Cardiac septum (tissue), 1 donor: ENCODE results near the gene ZNF521. TPM values are rescaled to one million over a fixed set of nuclear protein-coding genes. Genes with fewer than 3 reads are reported as not detected.
A peak's percentile ranks its signal among the peaks of the same experiment; 100 is the strongest.

Experiments used
- DNase-seq: peaks from one replicate; pipeline ENCODE4 v3.0.0-alpha.2; 2020; ENCODE audit warnings: low spot score
- intact Hi-C: fragments of 100-400 bp; cut with DNase I; formaldehyde crosslinking; loops from one replicate; pipeline ENCODE4 v1.14.0; 2022
- total RNA-seq: library from RNA; stranded (reverse); fragmentation: NEBNext Ultra II Directional; extraction: Animal tissue kit (Norgen Biotek cat#: 25700); gene quantifications from one replicate; pipeline ENCODE4 v1.2.1, GENCODE V29; 2021
- donor health status: DM: no; HTN: no; CAD: no.

Gene ZNF521
- total RNA-seq, 1 donor from 2014 or later = 15.4 TPM

DNA sequence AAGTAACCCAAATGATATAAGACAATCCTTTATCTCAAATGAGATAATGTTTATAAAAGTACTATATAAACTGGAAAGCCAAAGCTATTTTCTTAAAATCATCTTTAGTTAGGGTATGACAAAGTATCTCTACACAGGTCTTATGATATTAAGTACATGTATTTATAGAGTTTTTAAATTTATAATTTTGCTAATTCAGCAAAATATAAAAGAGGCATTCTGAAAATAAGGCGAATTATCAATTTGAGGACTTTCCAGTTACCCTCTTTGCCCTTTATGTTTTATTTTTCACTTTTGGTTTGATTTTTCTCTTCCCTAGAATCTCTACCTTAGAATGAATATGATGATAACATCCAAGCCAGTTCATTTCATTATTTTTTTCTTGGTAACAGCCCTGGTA lies 115.2 kb downstream of the ZNF521 start:
- intact Hi-C loops = no loop called here

DNA sequence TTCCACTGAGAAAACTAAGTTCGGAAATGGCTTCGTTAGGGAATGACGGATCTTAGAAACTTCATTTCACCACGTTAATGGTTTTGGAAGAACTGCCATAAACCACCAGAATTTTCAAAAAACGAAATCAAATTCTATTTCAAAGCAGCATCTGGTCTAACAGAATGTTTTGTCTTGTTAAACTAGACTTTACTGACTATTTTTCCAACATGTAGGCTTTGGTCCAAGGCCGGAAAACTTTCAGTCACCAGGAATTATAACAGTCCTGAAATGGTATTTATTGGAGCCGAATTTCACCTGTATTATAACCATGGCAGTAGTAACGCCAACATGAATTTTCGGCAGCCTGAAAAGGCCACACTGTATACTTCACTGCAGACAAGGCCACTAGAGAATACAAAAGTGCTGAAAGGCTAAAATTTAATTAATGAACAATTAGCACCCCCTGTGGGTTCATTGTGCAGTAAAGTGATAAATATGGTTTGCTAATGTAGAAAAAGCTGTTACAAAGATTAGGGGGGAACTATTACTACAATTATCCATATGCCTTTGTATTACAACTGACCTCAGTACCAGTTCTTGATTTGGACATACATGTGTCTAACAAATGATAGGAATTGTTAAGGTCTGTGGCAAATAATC lies 116.4 kb downstream of the ZNF521 start:
- DNase-seq = no peak
- intact Hi-C loops = no loop called here

More for the DNA sequence above, 115.2 kb downstream of the ZNF521 start:
- no peak for DNase-seq

DNA sequence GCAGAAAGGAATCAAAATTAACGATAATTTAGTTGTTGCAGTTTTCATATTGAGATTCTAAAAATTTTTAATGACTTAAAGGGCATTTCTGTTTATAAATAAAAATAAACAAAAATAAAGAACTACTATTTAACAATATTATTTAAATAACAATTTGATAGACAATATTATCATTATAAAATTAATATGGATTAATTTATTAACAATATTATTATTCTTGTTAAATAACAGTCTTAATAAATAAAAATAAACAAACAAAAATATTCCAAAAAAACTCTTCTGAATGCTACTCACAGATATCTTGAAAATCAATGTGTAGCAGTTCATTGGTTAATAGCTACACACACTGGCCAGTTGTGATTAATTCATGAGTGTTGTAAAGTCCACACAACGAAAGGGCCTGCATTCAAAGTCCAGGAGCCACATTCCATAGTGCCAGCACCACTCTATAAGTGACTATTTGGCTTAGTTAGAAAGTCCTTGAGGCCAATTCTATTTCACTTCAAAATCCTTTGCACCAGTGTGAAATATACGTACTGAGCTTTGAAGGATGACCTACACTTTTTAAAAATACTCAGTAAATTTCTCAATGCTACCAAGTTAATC lies 117.1 kb downstream of the ZNF521 start:
- DNase-seq = no peak
- intact Hi-C loops = loop anchor here (5.0 kb wide), 1 partner anchor 47 kb away; no protein-coding TSS in a partner anchor

DNA sequence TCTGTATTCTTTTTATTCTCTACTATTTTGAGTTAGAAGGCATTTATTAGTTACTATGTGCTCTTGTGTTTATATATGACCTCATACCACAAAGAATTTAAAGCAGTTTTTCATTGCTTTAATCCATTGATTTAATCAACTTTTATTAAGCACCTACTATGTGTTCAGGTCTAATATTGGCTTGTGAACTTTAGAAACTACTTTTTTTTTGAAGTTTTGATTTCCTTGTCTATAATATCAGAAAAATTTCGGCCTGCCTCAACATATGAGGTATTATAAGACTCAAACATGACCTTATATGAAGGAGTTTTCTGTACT lies 117.7 kb downstream of the ZNF521 start:
- intact Hi-C loops = loop anchor here (5.0 kb wide), 1 partner anchor 48 kb away; no protein-coding TSS in a partner anchor
- DNase-seq = no peak

DNA sequence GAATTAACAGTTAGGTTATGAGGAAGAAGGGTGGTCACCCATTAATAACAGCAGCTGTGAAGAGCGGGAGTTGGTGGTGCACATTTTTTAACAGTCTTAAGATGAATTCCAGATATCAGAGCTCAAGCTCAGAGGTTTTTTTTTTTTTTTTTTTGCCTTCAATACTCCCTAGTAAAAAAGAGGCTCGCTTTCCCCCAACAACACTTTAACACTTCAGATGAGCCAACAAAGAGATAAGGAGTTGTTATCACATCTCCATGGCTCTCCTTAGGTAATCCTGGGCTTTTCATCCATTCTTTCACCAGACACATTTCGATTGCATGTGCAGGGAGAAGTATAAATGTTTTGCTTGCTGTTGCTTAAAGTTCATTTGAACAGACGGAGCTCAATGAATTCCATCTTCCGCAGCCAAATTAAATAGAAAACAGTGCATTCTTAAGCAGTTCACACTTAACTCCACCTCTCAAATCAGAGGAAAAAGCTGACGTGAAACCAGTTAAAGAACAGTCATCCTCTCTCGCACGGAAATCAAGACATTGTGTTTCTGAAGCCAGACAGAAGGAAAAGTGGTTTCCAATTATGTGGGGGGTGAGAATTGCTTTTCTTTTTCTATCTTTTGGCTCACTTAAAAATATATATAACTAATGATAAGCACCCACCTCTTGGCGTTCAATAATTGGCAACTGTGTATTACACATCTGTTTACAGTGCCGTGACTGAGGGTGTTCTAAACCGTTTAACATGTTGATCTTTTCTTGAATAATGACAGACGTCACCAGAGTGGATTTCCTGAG lies 118.2 kb downstream of the ZNF521 start:
- no peak for DNase-seq
- intact Hi-C loops = loop anchor here (2.0 to 5.0 kb wide), 2 partner anchors 49 to 115 kb away; no protein-coding TSS in a partner anchor

DNA sequence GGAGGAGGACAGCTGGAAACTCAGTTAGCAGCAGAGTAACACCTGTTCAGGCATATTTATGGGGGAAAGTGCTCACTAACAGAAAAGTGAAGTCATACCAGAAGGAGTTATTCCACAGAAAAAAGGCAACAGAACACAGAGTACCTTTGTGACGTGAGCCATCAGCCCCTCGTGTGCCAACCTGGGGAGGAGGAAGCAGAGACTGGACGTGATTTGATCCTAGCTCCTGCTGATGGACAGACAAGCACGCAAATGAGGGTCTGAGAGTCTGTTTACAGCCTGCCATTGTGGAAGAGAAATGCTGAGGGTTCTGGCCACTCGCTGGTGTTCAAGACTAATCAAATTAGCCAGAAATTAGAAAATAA lies 120.7 kb downstream of the ZNF521 start:
- no peak for DNase-seq
- intact Hi-C loops = loop anchor here (5.0 kb wide), 1 partner anchor 51 kb away; no protein-coding TSS in a partner anchor

DNA sequence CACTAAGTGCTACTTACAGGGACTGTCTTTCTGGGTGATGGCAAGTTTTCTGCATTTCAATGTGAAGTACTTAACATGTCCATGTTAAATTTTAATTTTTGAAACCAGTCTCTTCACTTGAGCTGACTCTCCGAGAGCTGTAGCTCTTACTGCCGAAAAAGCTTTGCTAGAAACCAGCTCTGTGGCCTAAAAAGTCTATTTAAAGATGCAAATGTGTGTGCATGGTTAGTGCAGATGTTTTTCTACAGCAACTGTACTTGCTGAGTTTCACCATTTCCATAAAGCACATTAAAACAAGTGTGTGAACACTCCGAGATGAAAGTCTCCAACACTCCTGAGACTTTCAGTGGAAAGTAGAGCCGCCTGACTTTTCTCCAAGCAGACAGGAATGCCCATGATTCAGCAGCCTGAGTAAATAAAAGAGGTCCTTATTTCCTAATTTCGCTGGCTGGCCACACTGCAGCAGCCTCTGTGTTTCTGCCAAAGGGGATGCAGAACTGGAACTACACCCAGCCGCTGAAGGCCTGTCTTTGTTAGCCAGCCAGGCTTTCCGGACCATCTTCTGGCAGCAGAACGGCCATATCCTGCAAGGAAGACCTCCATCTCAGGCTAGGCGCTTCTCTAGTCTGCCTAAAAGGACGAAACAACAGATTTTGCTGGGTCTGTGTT lies 121.2 kb downstream of the ZNF521 start:
- intact Hi-C loops = loop anchor here (5.0 kb wide), 1 partner anchor 52 kb away; no protein-coding TSS in a partner anchor
- DNase-seq = peak; percentile 85

DNA sequence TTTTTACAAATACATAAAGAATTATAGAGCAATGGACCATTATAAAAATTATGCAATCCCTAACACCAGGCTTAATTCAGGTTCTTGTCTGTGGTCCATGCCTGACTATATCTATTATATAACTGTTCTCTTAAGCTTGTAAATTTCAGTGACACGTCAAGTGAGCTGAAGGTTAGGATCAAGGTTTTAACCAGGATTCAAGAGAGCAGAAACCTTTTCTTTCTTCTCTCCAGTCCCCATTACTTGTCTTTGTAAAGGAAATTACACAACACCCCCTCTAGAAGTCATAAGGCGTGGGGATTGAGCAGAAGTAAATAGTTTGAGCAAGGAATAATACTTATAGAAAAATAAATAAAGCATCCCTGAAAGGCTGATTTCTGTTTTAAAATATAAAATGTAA lies 122.0 kb downstream of the ZNF521 start:
- intact Hi-C loops = loop anchor here (5.0 kb wide), 1 partner anchor 52 kb away; no protein-coding TSS in a partner anchor
- DNase-seq = no peak

DNA sequence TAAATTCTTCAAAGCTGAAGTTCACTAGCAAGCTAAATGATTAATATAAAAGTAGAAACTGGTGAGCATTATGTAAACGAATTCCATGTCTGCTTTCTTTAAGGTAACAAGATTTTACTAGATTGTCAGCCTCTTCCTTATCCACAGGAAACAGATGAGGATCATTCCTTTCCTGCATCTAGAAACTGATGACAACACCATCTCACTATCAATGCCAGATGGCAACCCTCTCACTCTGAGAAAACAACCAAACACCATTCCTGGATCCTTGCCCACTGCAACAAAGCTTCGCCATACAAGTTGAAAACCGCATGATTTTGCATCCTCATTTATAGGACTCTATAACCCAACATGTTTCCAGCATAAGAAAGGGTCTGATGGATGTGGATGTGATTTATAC lies 122.9 kb downstream of the ZNF521 start:
- intact Hi-C loops = no loop called here

DNA sequence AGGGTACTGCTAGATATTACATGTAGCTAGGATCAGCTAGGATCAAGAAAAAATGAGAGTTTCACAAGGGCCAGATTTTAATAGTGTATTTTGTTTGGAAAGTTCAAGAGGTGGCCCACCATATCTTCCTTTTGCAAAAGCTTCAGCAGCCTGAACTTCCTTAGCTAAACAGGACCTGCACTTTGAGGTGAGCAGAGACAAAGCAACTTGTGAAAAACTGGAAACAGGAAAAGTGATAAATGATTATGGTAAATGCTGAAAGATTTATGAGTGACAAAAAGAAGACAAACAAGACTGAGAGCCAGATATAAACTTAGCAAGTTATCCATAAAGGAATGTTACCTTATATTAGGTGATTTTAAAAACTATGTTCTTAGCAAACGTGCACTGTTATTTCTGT lies 123.6 kb downstream of the ZNF521 start:
- DNase-seq = no peak
- intact Hi-C loops = no loop called here

More for the DNA sequence above, 122.9 kb downstream of the ZNF521 start:
- DNase-seq = no peak

DNA sequence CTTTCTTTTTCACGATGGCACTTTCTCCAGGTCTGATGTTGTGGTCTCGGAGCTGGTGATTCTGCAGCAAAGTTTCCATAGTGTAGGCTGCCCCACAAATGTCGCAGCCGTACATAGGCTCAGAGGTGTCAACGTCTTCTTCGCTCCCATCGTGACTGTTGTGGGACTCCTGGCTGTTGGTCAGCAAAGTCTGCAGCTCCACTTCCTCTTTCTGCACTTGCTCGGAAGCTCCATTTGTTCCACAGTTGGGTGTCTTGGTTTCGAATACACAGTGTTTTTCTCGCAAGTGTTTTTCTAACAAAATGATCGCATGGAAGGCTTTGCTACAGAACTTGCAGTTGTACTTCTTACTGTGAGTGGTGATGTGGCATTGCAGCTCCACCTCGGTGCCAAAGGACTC lies 126.8 kb downstream of the ZNF521 start:
- DNase-seq = no peak
- intact Hi-C loops = no loop called here

DNA sequence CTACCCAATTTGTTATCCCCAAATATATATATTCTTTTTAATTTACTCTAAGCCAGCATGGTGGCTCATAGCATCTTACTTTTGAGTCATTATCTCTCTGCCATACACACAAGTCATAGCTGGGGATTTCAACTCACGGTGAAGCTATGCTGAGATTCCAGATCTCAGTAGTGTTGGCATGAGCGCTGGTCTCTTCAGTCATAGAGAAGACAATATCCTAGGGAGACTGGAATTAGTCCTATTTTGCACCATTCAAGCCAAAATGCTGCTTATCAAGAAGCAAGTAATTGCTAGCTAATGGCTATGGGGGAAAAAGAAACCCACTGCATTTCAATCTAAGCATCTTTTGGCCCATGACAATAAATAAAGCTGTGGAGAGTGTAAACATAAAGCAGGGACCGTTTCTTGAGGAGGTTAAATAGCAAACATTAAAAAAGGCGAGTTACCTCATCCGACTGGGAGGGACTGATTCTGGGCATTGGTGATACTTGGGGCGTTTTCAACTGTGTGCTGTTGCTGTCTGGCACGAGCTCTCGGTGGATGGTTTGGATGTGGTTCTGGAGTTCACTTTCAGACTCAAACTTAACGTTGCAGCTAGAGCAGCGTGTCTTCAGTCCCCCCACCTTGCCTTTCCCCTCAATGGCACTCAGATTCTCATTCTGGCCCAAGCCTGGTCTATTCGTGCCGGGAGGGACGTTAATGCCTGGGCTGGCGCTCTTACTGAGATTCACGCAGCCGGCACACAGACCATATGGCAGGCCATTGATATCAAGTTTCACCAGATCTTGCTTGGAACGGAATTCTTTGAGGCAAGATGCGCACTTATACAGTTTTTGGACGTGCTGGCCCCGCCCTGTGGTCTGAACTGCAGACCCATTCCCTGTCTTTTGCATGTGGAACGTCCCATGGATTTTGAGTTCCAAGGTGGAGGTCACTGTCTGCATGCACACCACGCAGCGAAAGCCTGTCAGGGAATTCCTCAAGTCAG lies 127.8 kb downstream of the ZNF521 start:
- intact Hi-C loops = no loop called here
- DNase-seq = no peak

DNA sequence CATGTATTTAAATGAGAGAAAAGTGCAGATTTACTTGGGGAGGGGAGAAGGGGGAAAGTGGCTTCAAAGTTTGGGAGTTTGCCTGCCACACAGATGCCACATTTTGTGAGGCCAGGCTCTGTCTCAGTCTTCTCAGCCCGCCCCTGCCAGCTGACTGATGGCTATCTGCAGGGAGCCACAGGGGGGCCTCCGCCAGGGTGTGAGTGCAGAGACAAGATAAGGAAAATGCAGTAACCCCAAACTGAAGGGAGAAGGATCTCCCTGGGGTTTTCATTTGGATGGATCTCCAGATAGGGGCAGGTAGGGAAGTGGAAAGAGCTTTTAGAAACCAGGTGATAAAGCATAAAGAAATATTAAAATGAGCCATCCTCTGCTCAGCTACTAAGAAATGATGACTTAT lies 128.8 kb downstream of the ZNF521 start:
- intact Hi-C loops = no loop called here
- DNase-seq = no peak

DNA sequence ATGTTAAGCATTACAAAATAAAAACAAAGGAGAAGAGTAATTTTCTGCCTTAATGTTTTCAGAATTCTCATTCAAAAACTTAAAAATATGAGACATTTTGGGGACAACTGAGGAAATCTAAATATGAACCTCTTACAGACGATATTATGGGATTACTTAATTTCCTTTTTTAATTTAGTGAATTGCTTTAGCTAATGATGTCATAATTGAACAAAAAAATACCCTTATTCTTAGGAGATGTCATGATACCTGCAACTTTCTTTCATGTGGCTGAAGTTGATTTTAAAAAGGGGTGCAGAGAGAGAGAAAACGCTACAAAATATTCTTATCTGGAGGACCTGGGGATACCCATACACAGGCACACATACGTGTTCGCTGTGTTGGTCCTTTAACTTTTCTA lies 129.3 kb downstream of the ZNF521 start:
- intact Hi-C loops = no loop called here
- no peak for DNase-seq

DNA sequence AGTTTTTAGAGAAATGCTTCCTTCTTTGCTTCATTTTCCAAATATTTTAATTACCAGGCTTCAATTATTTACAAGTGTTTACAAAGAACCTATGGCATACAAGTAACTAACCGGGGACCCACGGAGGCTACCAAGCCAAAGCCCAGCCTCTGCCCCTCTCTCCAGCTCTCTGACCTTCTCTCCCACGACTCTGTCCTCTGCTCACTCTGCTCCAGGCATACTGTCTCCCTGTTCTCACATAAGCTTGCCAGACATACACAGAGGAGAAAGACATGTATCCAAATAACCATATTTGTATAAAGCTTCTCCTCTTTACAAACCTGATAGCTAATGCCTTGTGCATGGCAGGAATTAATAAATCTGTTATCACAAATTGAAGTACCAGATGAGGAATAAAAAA lies 141.3 kb downstream of the ZNF521 start:
- intact Hi-C loops = no loop called here
- no peak for DNase-seq

DNA sequence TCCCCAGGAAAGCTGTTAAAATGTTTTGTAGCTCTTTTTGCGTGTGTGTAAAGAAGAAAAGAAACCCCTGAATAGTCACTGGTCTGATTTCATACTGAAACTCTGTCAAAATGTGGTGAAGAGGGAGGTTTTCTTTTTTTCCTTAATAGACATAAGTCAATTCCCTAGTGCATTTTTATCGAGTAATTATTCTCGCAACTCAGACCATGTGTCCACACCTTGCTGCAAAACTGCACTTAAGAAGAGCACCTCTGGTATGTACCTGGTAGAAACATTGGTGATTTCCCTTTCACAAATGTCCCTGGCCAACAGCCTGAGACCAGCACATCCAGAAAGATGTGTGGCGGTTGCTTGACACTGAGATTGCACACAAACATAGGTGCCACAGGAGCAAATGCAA lies 159.9 kb downstream of the ZNF521 start:
- DNase-seq = no peak
- intact Hi-C loops = no loop called here

DNA sequence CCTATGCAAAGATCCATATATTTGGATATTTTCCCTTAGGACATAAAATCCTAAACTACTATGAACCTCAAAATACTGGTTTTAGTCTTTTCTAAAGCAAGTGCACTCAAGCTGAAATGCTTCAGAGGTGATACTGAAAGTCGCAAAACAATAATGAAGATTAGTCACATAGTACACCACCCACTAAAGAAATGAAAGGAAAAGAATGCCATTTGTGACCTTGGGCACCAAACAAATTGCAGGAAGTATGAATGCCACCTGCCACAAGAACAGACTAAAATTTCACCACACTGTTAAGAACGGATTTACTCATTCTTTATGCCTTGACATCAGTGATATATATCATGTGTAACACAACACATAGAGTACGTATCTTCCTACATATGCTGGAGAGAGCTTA lies 161.5 kb downstream of the ZNF521 start:
- intact Hi-C loops = no loop called here
- no peak for DNase-seq

DNA sequence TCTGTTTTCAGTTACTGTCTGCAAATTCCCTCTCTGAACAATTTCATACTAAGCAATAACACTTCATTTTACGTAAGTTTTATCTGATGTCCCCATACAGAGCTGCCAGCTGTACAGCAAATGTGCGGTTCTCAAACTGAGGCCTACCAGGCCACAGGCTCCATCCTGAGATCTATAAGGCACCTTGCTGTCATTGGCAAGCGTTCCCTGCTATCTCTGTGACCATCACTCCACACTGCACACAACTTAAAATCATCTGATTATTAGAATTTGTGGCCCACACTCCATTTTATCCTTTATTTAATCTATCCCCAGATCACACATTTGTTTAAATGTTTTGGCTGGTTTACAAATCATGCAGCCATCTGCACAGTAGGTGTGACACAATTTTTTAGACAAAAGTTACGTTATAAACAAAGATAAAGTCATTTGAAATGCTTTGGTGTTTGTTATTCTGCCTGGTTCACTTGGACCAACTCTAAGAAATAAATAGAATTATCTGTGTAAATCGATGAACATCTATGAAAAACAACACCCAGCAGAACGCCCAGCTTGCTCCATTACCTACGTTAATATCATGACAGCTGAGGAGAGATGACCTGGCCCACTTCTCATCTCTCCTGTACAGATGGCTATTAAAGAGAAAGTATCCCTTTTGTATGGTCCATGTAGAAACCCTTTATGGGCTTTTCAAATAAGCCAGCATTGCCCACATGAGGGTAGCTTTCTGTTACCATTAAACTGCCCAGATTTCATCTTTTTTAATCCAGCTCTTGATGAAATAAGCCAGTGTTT lies 162.4 kb downstream of the ZNF521 start:
- intact Hi-C loops = no loop called here
- DNase-seq = no peak
